Measurements from ENCODE around the gene SDHAF2. TPM values are rescaled to one million over a fixed set of nuclear protein-coding genes. Genes with fewer than 3 reads are reported as not detected.

Gene SDHAF2
- polyA plus RNA-seq, 1 of the 3 experiments (the other 2 are of a cell fraction) = 81.7 TPM

- Histone ChIP-seq H4K20me1 (ENCODE audit: insufficient read depth) (peaks cover 39% of the 10 kb centered on the region), H3K4me1 (ENCODE audit: control insufficient read depth in 1 of 2, insufficient read depth in 2 of 2, low read depth in 1 of 2, low read length in 1 of 2) (no peaks in the 10 kb centered on the region; a peak in 1 of 4 replicates), H3K4me2 (no peak overlapping the region), H3K36me3 (replicated peaks in 1 of 2; ENCODE audit: control insufficient read depth in 1 of 2, insufficient read depth in 2 of 2, low read length in 1 of 2) (peaks cover 81 to 85% of the 10 kb centered on the region in 2 experiments), H3K9me3 (no peaks in the 10 kb centered on the region), H3K9me2 (no peaks in the 10 kb centered on the region), H2AFZ (ENCODE audit: low read depth) (no peak overlapping the region), H3F3A (replicated peaks; ENCODE audit: insufficient read depth) (peaks cover 12% of the 10 kb centered on the region), H3K9ac (no peak overlapping the region), H3K4me3 (ENCODE audit: low read depth in 2 of 2, low read length in 1 of 2) (no peak overlapping the region), H3K27ac (ENCODE audit: low read depth in 2 of 2, low read length in 1 of 2) (no peak overlapping the region), H3K79me2 (ENCODE audit: insufficient read depth) (peaks cover 59% of the 10 kb centered on the region), H3K27me3 (ENCODE audit: insufficient read depth) (no peaks in the 10 kb centered on the region)
- DNase-seq = no peak
- TF ChIP-seq RCOR1 (IDR thresholded peaks at IDR 0.05; ENCODE audit: low read length) = no peak
- TF ChIP-seq JUND (IDR thresholded peaks at IDR 0.05) = no peak
- no peak for TF ChIP-seq RFX5 (IDR thresholded peaks at IDR 0.05; ENCODE audit: low read length)
- TF ChIP-seq REST (IDR thresholded peaks at IDR 0.05; ENCODE audit: low read depth, low read length) = no peak
- no peak for TF ChIP-seq MXI1 (IDR thresholded peaks at IDR 0.05; ENCODE audit: low read depth, low read length)
- no peak for TF ChIP-seq RXRA (IDR thresholded peaks at IDR 0.05; ENCODE audit: borderline replicate concordance, low read depth)
- no peak for TF ChIP-seq TCF12 (IDR thresholded peaks at IDR 0.05)
- no peak for TF ChIP-seq MEF2A (IDR thresholded peaks at IDR 0.05; ENCODE audit: borderline replicate concordance, low read depth)
- no peak for TF ChIP-seq TEAD4 (IDR thresholded peaks at IDR 0.05; ENCODE audit: borderline replicate concordance, insufficient read depth)
- TF ChIP-seq CTCF (IDR thresholded peaks at IDR 0.05) = no peak
- no peak for TF ChIP-seq POLR2AphosphoS5 (IDR thresholded peaks at IDR 0.05; ENCODE audit: low read depth, low read length)
- no peak for TF ChIP-seq TAF1 (IDR thresholded peaks at IDR 0.05; ENCODE audit: borderline replicate concordance, low read depth, low read length)
- ChIA-PET POLR2A (interaction anchor here (0.9 to 1.3 kb wide), 2 partner anchors 9 to 12 kb away, joined by 5 read pairs; partner anchors contain the start of gene CPSF7), CTCF (interaction anchor here (1.2 to 1.8 kb wide), 3 partner anchors 11 to 60 kb away, joined by 3 to 4 read pairs (median 3); no protein-coding TSS in a partner anchor)
- 91% methylated on average over 2 of the region's 2 CpGs for WGBS (ENCODE audit: low lambda C conversion rate)
Observed at GRCh38 chr11:61417670-61418069, 12.3 kb upstream of the SDHAF2 start.

- ChIA-PET CTCF (interaction anchor here (1.2 to 1.8 kb wide), 3 partner anchors 11 to 60 kb away, joined by 3 to 4 read pairs (median 3); no protein-coding TSS in a partner anchor), POLR2A (interaction anchor here (0.9 to 1.3 kb wide), 2 partner anchors 10 to 11 kb away, joined by 5 read pairs; partner anchors contain the start of gene CPSF7)
- H3F3A ChIP-seq (replicated peaks; ENCODE audit: insufficient read depth) = peaks cover 10% of the 10 kb centered on the region
- DNase-seq = no peak
- no peaks in the 10 kb centered on the region for H3K9me3 ChIP-seq
- no peaks in the 10 kb centered on the region; a peak in 1 of 4 replicates for H3K4me1 ChIP-seq (ENCODE audit: control insufficient read depth in 1 of 2, insufficient read depth in 2 of 2, low read depth in 1 of 2, low read length in 1 of 2)
- peaks cover 41% of the 10 kb centered on the region for H4K20me1 ChIP-seq (ENCODE audit: insufficient read depth)
- peaks cover 64% of the 10 kb centered on the region for H3K79me2 ChIP-seq (ENCODE audit: insufficient read depth)
- H3K4me2 ChIP-seq = no peak overlapping the region
- H2AFZ ChIP-seq (ENCODE audit: low read depth) = no peak overlapping the region
- no peaks in the 10 kb centered on the region for H3K9me2 ChIP-seq
- H3K36me3 ChIP-seq (replicated peaks in 1 of 2; ENCODE audit: control insufficient read depth in 1 of 2, insufficient read depth in 2 of 2, low read length in 1 of 2) = peaks cover 77 to 80% of the 10 kb centered on the region in 2 experiments
- H3K27ac ChIP-seq (ENCODE audit: low read depth in 2 of 2, low read length in 1 of 2) = no peak overlapping the region
- no peaks in the 10 kb centered on the region for H3K27me3 ChIP-seq (ENCODE audit: insufficient read depth)
- no peak overlapping the region for H3K9ac ChIP-seq
- no peak overlapping the region for H3K4me3 ChIP-seq (ENCODE audit: low read depth in 2 of 2, low read length in 1 of 2)
- TF ChIP-seq USF1 (IDR thresholded peaks at IDR 0.05; ENCODE audit: borderline replicate concordance, low read depth) = no peak
- TF ChIP-seq NFIC (IDR thresholded peaks at IDR 0.05; ENCODE audit: borderline replicate concordance) = no peak
- no peak for TF ChIP-seq EP300 (IDR thresholded peaks at IDR 0.05; ENCODE audit: borderline replicate concordance in 1 of 2, low read depth in 1 of 2, low read length in 1 of 2)
- TF ChIP-seq CHD2 (IDR thresholded peaks at IDR 0.05; ENCODE audit: low read length, partially characterized antibody) = no peak
- TF ChIP-seq RXRA (IDR thresholded peaks at IDR 0.05; ENCODE audit: borderline replicate concordance, low read depth) = no peak
- no peak for TF ChIP-seq RAD21 (IDR thresholded peaks at IDR 0.05; ENCODE audit: low read length)
- no peak for TF ChIP-seq SMC3 (IDR thresholded peaks at IDR 0.05; ENCODE audit: low read depth, low read length)
- TF ChIP-seq EZH2phosphoT487 (IDR thresholded peaks at IDR 0.05; ENCODE audit: borderline replicate concordance, low read depth) = no peak
- TF ChIP-seq ZBTB33 (IDR thresholded peaks at IDR 0.05; ENCODE audit: borderline replicate concordance, low read depth) = no peak
- no peak for TF ChIP-seq RFX5 (IDR thresholded peaks at IDR 0.05; ENCODE audit: low read length)
- no peak for TF ChIP-seq SIN3A (IDR thresholded peaks at IDR 0.05; ENCODE audit: borderline replicate concordance, low read depth, low read length)
Observed at GRCh38 chr11:61418136-61418535, 11.8 kb upstream of the SDHAF2 start.
